HG03139 (cell line): ENCODE data around the gene FUCA1.
"Not testable (repeated sequence)": the region's sequence is repeated elsewhere in the genome, so short reads cannot be mapped to it uniquely, and the experiment has no call there.

Experiments
- ATAC-seq: cut with Tn5 transposase; IDR thresholded peaks from one replicate; pipeline ENCODE4 v1.9.1; 2021; ENCODE audit not compliant: unreplicated experiment

FUCA1 gene

DNA sequence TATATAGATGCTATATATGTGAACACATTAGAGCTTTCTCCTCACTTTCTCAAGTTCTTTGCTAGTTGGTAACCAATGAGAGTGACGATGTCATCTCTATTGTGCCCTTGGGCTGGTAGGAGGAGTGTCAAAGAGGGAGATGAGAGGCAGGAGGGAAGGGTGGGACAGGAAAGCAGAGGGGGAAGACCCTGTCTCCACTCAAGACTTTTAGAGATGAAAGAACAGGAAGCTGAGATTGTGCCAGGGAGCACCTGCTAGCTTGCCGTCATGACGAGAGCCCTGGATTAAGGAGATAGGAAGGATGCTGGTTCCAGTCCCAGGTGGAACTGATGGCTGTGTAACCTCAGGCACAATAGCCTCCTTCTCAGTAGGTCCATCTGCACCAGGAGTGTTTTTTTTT lies 28.4 kb upstream of the FUCA1 start:
- no peak for ATAC-seq

DNA sequence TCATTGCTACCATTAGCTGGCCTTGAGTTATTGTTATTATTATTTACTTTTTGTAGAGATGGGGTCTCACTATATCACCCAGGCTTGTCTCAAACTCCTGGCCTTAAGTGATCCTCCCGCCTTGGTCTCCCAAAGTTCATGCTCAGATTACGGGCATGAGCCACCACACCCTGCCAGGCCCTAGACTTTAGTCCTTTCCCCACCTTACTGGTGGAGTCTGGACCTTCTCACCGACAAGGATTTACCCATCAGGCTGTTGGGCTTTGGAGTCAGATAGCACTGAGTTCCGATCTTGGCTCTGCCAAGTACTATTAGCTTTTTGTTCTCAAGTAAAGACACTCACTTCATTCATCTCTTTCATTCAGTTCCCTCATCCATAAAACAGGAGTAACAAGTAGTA lies 27.9 kb upstream of the FUCA1 start:
- ATAC-seq, result no peak

DNA sequence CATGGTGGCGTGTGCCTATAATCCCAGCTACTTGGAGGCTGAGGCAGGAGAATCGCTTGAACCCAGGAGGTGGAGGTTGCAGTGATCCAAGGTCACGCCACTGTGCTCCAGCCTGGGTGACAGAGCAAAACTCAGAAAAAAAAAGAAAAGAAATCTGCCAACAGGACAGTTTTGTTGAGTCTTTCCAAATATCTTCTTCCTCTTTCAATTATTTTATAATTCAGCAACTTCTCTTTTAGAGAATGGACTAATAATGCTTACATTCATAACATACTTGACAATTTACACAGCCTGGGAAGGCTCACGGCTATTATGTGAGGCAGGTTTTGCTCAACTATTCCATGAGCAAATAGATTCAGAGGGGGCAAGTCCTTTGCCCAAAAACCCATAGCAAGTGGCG lies 27.0 kb upstream of the FUCA1 start:
- no peak for ATAC-seq

DNA sequence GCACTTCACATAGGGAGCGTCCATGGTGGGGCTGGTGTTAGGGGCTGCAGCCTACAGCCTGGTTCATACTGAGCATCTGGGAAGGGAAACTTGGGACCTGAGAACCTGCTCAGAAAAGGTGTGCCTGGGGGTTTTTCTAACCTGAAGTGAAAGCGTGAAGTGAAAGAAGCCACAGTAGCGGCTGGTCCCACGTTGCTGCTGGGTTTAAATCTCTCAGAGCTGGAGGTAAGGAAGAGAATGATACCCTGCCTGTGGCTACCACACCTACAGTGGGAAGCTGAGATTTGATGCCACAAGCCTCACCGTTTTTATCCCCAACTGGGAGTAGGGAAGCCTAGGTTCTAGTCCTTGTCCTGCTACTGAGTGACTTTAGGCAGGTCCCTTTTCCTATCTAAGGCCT lies 21.0 kb upstream of the FUCA1 start:
- ATAC-seq, result no peak

DNA sequence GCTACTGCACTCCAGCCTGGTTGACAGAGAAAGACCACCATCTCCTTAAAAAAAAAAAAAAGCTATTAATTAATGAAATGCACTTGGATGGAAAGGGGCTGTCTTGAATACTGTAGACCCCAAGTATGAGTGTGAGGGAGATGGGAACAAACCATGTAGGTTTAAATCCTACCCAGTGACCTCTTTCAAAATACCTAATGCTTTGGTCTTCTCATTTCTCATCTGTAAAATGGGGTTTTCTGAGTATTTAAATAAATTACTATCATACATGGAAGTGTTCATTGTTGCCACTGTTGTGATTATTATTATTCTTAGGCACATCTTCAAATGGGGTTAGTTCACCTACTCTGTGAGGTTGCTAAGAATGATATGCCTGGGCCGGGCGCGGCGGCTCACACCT lies 17.1 kb upstream of the FUCA1 start:
- no peak for ATAC-seq

DNA sequence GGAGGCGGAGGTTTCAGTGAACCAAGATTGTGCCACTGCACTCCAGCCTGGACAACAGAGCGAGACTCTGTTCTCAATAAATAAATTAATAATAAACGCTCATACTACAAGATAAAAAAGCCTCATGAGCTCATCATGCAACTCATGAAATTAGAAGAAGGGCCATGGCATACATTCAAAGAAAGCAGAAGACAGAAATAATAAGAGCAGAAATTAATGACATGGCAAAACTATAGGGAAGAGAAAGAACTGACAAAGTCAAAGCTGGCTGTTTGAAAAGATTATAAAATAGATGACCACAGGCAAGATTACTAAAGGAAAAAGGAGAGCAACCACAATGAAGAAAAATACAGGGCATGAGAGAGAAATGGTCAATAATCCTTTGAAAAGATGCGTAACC lies 14.7 kb upstream of the FUCA1 start:
- no peak for ATAC-seq

DNA sequence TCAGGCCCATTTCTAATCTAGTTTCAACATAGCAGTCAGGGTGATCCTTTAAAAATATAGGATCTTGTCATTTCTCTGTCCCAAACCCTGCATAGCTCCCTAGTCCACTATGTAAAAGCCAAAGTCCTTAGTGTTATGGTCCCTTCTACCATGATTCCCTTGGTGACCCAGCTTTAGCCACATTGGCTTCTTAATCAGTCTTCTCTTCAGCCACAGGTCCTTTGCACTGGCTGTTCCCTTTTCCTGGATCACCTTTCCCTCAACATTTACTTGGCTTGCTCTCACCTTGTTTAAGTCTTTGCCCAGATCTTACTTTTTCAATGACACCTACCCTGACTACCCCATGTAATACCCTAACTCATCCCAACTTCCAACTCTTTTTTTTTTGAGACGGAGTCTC lies 11.7 kb upstream of the FUCA1 start:
- no peak for ATAC-seq

DNA sequence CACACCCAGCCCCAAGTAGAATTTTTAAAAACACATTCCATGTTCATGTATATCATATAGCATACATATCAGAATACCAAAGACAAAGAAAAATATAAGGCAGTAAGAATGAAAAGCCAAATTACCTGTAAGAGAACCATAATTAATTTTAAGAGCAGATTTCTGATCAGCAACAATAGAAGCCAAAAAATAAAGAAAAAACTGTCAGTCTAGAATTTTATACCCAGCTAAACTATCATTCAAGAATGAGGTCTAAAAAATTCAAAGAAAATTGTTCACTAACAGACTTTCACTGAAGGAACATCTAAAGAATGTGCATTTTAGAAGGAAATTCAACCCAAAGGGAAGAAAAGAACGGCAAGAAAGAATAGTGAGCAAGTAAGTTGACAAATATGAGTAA lies 10.6 kb upstream of the FUCA1 start:
- ATAC-seq, result no peak

DNA sequence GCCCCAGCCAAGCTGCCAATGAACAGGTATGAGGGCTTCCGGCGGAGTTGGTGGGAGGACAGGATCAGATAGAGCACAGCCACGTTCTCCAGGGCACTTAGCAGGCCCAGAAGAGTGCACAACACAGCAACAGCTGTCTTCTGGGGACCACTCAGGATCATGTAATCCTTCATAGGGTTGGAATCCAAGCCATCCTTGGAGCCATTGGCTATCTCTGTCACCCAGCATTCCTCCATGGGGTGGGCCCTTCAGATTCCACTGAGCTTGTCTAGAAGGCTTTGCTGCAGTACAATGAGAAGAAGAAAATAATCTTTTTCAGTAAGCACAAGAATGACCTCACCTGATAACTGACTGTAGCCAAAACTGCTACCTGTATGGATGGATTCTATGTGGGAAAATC lies 7.3 kb upstream of the FUCA1 start:
- no peak for ATAC-seq

DNA sequence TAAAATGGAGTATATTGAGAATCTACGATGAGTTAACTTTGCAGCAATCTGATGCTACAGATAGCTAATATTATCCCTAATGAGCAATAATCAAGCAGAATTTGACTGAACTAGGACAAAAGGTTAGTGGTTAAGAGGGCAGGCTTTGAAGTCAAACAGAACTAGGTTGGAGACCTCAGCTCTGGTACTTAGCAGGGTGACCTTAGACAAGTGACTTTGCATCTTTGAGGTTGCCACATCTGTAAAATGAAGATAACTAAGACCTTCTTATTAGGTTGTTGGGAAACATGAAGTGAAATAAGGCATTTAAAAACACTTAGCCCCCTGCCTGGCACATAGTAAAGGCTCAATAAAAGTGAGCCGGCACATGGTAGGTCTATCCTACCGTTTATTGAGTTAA lies 4.3 kb upstream of the FUCA1 start:
- no peak for ATAC-seq

DNA sequence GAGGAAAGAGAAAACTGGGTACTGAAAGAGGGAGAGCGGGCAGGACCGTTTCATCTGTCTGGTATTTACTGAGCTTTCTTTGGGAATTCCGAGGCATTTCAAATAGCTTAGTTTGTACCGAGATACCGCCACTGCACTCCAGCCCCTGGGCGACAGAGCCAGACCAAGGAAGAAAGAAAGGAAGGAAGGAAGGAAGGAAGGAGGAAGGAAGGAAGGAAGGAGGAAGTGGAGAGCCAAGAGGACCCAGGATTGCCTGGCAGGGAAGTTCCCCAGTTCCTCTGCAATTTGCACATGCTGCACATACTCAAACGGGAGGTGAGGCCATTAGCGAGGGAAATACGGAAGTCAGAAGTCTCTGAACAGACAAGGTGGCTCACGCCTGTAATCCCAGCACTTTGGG lies 961 bp upstream of the FUCA1 start:
- ATAC-seq, result no peak

DNA sequence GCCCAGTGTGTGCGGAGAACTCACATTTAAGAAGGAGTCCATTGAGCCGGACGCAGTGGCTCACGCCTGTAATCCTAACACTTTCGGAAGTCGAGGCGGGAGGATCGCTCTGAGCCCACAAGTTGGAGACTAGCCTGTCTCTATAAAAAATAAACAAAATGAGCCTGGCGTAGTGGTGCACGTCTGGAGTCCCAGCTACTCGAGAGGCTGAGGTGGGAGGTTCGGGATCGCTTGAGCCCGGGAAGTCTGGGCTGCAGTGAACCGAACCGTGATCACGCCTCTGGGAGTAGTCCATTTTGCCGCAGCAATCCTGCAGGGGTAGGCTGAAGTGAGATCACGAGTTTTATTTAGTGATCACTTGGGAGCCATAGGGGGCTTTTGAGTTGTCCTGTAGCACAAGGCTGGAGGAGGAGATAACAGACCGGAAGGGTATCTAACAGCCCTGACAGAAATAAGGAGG lies 497 bp upstream of the FUCA1 start:
- peak; percentile 6 for ATAC-seq

DNA sequence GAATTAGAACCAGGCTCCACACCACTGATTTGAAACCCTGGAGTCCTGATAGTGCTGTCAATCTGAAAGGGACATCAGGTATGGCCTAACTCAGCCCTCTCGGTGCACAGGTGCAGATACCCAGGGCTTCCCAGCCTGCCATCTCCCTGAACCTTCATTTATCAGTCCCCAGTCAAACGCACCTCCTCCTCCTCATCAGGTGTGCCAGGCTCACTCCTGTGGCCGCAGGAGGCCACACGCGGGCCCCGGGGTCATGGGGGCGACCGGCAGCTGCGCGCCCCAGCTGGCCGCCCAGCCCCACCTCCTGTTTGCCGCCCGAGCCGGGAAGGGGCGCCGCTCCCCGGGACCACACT lies 572 bp downstream of the FUCA1 start:
- ATAC-seq, result no peak

DNA sequence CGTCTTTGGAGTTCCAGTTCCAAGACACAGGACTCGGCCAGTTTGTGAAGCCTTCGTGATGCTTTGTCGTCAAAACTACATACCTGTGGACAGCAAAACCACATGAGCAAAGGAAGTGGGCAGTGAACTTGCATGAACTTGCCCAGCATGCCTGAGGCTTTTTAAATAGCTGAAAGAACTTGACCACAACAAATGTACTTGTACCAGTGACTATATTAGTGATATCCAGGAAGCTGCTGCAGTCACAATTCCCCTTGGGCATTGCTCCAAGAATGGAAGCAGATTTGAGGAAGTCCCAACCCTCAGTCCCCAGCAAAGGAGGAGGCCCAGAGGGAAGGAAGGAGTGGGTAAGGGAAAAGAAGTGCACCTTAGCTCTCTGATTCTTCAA lies 2.6 kb downstream of the FUCA1 start:
- ATAC-seq, result no peak

DNA sequence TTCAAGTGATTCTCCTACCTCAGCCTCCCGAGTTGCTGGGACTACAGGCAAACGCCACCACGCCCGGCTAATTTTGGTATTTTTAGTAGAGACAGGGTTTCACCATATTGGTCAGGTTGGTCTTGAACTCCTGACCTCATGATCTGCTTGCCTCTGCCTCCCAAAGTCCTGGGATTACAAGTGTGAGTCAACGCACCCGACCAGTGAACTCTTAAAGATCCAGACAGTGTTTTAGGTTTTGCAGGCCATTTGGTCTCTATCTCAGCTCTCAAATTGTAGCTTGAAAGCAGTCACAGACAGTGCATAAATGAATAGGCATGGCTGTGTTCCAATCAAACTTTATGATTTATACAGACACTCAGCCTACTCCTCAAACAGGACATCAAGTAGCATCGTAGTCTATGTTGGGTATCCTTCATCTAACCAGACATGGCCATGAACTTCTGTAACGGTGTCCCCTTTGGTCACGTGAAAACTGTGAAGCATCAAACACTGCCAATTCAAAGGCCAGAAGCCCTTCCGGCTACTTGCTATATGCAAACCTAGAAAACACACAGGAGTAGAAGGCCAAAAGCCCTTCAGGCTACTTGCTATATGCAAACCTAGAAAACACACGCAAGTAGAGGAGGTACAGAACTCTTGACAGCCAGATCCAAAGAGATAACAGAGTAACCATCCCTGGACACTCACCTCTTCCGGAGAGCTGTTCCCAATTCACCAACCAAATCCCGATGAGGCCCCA lies 3.1 kb downstream of the FUCA1 start:
- ATAC-seq, result no peak

DNA sequence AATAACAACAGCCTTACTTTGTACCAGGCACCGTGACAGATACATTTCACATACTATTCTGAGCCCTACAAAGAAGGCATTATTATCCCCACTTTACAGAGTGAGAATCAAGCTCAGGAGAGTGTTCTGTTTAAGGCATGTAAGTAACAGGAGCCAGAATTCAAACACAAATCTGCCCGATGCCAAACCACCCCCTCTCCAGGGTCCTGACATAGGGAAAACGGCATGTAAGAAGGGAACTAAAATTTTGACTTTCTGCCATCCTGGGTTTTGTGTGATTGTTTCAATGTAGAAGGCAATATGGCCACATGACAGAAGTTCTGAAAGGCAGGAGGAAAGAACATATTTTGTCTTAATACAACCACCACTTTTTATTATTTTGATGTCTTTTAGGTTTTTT lies 5.5 kb downstream of the FUCA1 start:
- no peak for ATAC-seq

DNA sequence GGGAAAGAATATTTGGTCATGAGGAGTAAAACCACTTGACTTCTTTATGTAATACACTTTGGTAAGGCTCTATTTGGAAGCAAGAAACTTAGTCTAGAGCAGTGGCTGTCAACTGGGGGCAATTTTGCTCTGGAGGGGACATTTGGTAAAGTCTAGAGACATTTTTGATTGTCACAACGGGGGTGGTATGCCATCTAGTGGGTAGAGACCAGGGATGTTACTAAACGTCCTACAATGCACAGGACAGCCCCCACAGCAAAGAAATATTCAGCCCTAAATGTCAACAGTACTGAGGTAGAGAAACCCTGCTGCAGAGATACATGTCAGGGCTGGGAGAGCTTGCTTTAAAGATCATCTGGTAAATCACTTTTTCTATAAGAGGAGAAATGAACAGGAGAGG lies 13.5 kb downstream of the FUCA1 start:
- no peak for ATAC-seq

DNA sequence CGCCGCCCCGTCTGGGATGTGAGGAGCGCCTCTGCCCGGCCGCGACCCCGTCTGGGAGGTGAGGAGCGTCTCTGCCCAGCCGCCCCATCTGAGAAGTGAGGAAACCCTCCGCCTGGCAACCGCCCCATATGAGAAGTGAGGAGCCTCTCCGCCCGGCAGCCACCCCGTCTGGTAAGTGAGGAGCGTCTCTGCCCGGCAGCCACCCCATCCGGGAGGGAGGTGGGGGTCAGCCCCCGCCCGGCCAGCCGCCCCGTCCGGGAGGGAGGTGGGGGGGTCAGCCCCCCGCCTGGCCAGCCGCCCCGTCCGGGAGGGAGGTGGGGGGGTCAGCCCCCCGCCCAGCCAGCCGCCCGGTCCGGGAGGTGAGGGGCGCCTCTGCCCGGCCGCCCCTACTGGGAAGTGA lies 15.0 kb downstream of the FUCA1 start:
- ATAC-seq, result not testable (repeated sequence)

DNA sequence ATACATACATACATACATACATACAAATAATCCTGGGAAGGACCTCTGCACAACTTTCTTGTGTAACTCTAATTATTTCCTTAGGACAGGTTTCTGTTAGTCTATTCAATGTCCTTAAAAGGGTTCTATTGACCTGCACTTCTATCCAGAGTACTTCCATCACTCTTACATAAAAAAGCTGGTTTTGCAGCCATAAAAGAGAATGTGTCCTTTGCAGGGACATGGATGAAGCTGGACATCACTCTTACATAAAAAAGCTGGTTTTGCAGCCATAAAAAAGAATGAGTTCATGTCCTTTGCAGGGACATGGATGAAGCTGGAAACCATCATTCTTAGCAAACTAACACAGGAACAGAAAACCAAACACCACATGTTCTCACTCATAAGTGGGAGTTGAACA lies 16.7 kb downstream of the FUCA1 start:
- ATAC-seq, result not testable (repeated sequence)

DNA sequence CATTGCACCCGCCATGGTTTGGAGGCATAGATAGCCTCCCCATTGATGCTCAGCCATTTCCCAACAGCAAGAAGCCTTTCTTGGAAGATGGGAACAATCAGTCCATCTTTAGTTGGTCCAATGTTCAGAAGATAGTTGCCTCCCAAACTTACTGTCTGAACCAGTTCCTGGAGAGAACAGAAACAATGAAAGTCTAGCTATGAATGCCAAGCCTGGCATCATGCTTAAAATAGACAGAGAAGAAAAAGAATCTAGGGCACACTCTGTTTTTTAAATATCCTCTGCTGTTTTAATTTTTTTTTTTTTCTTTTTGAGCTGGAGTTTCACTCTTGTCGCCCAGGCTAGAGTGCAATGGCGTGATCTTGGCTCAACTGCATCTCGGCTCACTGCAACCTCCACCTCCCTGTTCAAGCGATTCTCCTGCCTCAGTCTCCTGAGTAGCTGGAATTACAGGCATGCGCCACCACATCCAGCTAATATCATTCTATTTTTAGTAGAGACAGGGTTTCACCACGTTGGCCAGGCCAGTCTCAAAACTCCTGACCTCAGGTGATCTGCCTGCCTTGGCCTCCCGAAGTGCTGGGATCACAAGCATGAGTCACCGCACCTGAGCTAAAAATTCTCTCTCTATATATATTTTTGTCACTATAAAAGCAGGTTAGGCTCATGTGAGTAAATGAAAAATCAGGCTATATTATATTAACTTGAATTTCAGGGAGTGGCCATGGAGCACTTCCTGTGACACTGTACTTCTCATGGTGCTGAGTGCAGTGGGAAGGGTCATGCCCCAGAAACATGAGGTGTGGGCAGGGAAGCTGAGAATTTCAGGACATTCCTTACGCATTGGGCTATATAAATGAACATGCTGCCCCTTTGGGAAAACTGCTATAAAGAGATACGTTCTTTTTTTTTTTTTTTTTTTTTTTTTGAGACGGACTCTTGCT lies 19.1 kb downstream of the FUCA1 start:
- ATAC-seq, result no peak

DNA sequence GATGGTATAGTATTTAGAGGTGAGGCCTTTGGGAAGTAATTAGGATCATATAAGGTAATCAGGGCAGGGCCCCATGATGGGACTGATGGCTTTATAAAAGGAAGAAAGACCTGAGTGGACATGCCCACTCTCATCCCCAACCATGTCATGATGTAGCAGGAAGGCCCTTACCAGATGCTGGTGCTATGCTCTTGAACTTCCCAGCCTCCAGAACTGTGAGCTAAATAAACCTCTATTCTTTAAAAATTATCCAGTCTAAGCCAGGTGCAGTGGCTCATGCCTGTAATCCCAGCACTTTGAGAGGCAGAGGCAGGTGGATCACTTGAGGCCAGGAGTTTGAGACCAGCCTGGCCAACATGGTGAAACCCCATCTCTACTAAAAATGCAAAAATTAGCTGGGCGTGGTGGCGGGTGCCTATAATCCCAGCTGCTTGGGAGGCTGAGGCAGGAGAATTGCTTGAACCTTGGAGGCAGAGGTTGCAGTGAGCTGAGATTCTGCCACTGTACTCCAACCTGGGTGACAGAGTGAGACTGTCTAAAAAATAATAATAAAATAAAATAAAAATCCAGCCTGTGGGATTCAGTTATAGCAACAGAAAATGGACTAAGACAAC lies 20.5 kb downstream of the FUCA1 start:
- ATAC-seq, result not testable (repeated sequence)

DNA sequence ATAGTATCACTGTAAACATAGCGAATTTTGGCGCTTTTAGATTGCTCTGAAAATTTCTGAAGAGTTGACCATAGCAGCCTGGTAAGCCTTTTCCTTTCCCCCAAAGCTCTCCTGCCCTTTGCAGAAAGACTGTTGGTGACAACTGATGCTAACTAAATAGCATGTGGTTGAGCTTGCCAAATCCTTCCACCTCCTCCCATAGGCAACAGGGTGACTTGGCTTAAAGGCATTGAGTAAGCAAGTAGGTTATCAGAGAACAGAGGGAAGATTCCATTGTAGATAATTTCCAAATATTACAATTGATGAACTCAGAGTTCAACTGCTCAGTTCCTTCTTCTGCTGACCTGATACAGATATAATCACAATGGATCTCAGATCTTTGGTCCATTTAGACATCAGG lies 22.9 kb downstream of the FUCA1 start:
- no peak for ATAC-seq
